Measurements from ENCODE around the gene MC4R. TPM values are rescaled to one million over a fixed set of nuclear protein-coding genes. Genes with fewer than 3 reads are reported as not detected.

MC4R gene
- total and polyA plus RNA-seq, 12 donors, result not detected

- DNase-seq, result no peak
- H3K36me3 ChIP-seq, result no peaks in the 10 kb centered on the region
- no peak overlapping the region for H3K4me3 ChIP-seq
- peaks cover 0 to 7% (median 0%) of the 10 kb centered on the region in 7 donors for H3K27me3 ChIP-seq
- H3K4me1 ChIP-seq, result no peaks in the 10 kb centered on the region
- TF ChIP-seq CTCF (IDR thresholded peaks at IDR 0.05), result no peak
- intact Hi-C loops (cut with DNase I), result no loop called here
- no peak overlapping the region for H3K27ac ChIP-seq
- H3K9me3 ChIP-seq, result peaks cover 0 to 3% (median 0%) of the 10 kb centered on the region in 11 donors
- no peak for ATAC-seq
Measured at GRCh38 chr18:60401346-60401745, 28.8 kb upstream of the MC4R start.

GRCh38 chr18:60391571-60392226 lies 19.1 kb upstream of the MC4R start:
- Histone ChIP-seq H3K27ac (no peak overlapping the region), H3K4me1 (no peaks in the 10 kb centered on the region), H3K4me3 (no peak overlapping the region), H3K9me3 (no peaks in the 10 kb centered on the region), H3K27me3 (no peaks in the 10 kb centered on the region), H3K36me3 (no peaks in the 10 kb centered on the region)
- 76 to 78% methylated on average over 4 of the region's 4 CpGs for WGBS, 2 donors
- TF ChIP-seq CTCF (IDR thresholded peaks at IDR 0.05), result no peak
- DNase-seq (no peak), ATAC-seq (no peak)
- intact Hi-C loops (cut with DNase I), result no loop called here

- Histone ChIP-seq H3K27ac (no peak overlapping the region), H3K36me3 (no peaks in the 10 kb centered on the region), H3K4me3 (no peak overlapping the region), H3K4me1 (no peaks in the 10 kb centered on the region), H3K9me3 (no peaks in the 10 kb centered on the region), H3K27me3 (no peaks in the 10 kb centered on the region)
- no peak for TF ChIP-seq CTCF (IDR thresholded peaks at IDR 0.05)
- intact Hi-C loops (cut with DNase I), result loop anchor here in 1 of 10 donors (10.0 kb wide), 1 partner anchor 65 kb away; no protein-coding TSS in a partner anchor
- DNase-seq (no peak), ATAC-seq (no peak)
- WGBS, 2 donors, result 65 to 78% methylated on average over 1 of the region's 1 CpG
Measured at GRCh38 chr18:60389314-60389713, 16.7 kb upstream of the MC4R start.

- DNase-seq (no peak), ATAC-seq (no peak)
- Histone ChIP-seq H3K4me1 (no peaks in the 10 kb centered on the region), H3K4me3 (no peak overlapping the region), H3K27me3 (no peaks in the 10 kb centered on the region), H3K36me3 (no peaks in the 10 kb centered on the region), H3K9me3 (no peaks in the 10 kb centered on the region), H3K27ac (no peak overlapping the region)
- 80 to 81% methylated on average over 5 of the region's 5 CpGs for WGBS, 2 donors
- no peak for TF ChIP-seq CTCF (IDR thresholded peaks at IDR 0.05)
- intact Hi-C loops (cut with DNase I), result loop anchor here in 1 of 10 donors (10.0 kb wide), 1 partner anchor 61 kb away; no protein-coding TSS in a partner anchor
Measured at GRCh38 chr18:60385693-60386092, 13.1 kb upstream of the MC4R start.

All from heart right ventricle (tissue), 16 donors.